Osteoblast (primary cell): ENCODE measurements around the gene CFAP45. TPM values are rescaled to one million over a fixed set of nuclear protein-coding genes. Genes with fewer than 3 reads are reported as not detected.

Experiments used
- DNase-seq: peaks from one replicate; pipeline ENCODE4 v3.0.0; 2011; ENCODE audit warnings: low spot score, mixed read lengths; ENCODE audit not compliant: insufficient read length; ENCODE audit errors: missing footprints
- H2AFZ ChIP-seq: 2 replicates; pipeline ENCODE4 v1.6.0; 2011; ENCODE audit warnings: mild to moderate bottlenecking, low read length
- H3K27ac ChIP-seq: 2 replicates; pipeline ENCODE4 v1.5.1; 2011; ENCODE audit warnings: mild to moderate bottlenecking, low read depth, low read length, moderate library complexity
- H3K27me3 ChIP-seq: 2 replicates; pipeline ENCODE4 v1.6.0; 2012; ENCODE audit warnings: mild to moderate bottlenecking, control low read depth, inconsistent platforms, low read length, moderate library complexity; ENCODE audit not compliant: insufficient read depth
- H3K36me3 ChIP-seq: 2 replicates; pipeline ENCODE4 v1.5.1; 2011; ENCODE audit warnings: mild to moderate bottlenecking, low read length, control low read depth, moderate library complexity; ENCODE audit not compliant: insufficient read depth
- H3K4me1 ChIP-seq: 2 replicates; pipeline ENCODE4 v1.5.1; 2011; ENCODE audit warnings: mild to moderate bottlenecking, low read length, control low read depth, moderate library complexity; ENCODE audit not compliant: insufficient read depth
- H3K4me2 ChIP-seq: 2 replicates; pipeline ENCODE4 v1.6.0; 2011; ENCODE audit warnings: mild to moderate bottlenecking, low read length; ENCODE audit not compliant: insufficient read depth
- H3K4me3 ChIP-seq: fragments of 200-600 bp; sonication (generic); 3 replicates; pipeline ENCODE4 v1.5.1; 2012; ENCODE audit warnings: mild to moderate bottlenecking, low read length, inconsistent platforms; ENCODE audit not compliant: insufficient read depth
- H3K79me2 ChIP-seq: 2 replicates; pipeline ENCODE4 v1.6.0; 2012; ENCODE audit warnings: mild to moderate bottlenecking, low read length, control low read depth, inconsistent platforms; ENCODE audit not compliant: insufficient read depth
- H3K9me3 ChIP-seq: 2 replicates; pipeline ENCODE4 v1.5.1; 2011; ENCODE audit warnings: low read depth, low read length, control low read depth
- H4K20me1 ChIP-seq: 2 replicates; pipeline ENCODE4 v1.6.0; 2012; ENCODE audit warnings: mild to moderate bottlenecking, low read length, control low read depth; ENCODE audit not compliant: insufficient read depth
- total RNA-seq: library from RNA; depleted of rRNA; stranded (reverse); fragments of >200 nt; gene quantifications from 2 replicates; pipeline ENCODE4 v1.2.3, GENCODE V29; 2012
- TF ChIP-seq, protein P1 (sequence below): IDR thresholded peaks from 2 replicates; pipeline ENCODE4 v1.5.1; 2011; ENCODE audit warnings: mild to moderate bottlenecking, low read depth, low read length, moderate library complexity; ENCODE audit errors: extremely low read depth

Gene CFAP45
- total RNA-seq, 1 donor, result 0.36 TPM

DNA sequence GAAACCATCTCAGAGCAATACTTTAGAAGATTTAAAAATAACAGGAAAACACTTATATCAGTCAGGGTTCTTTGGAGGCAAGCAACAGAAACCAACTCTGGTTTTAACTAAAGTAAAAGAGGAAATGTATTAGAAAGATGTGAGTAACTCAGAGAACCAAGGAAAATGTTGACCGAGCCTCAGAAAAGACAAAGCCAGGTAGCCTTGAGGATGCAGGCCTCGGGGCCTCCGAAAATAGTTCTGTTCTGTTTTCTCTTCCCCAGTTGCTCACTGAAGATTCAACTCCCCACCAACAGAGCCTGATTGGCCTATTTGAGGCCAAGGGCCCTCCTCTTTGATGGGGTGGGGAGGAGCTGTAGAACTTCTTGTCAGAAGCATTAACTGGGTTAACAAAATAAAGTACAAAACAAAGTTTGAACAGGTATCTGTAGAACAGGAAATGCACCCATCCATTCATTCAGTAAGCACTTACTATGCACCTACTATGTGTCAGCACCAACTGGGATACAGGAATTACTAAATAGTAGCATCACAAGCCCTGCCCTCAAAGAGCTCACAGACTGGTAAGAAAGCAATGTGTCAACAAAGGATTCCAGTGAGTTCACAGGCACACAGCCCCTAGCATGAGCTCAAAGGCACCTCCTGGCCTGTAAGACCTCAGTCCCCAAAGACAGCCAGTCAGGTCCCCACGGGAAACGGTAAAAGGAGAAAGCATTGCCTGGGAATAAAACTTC lies 60.7 kb downstream of the CFAP45 start:
- TF ChIP-seq, protein P1, sequence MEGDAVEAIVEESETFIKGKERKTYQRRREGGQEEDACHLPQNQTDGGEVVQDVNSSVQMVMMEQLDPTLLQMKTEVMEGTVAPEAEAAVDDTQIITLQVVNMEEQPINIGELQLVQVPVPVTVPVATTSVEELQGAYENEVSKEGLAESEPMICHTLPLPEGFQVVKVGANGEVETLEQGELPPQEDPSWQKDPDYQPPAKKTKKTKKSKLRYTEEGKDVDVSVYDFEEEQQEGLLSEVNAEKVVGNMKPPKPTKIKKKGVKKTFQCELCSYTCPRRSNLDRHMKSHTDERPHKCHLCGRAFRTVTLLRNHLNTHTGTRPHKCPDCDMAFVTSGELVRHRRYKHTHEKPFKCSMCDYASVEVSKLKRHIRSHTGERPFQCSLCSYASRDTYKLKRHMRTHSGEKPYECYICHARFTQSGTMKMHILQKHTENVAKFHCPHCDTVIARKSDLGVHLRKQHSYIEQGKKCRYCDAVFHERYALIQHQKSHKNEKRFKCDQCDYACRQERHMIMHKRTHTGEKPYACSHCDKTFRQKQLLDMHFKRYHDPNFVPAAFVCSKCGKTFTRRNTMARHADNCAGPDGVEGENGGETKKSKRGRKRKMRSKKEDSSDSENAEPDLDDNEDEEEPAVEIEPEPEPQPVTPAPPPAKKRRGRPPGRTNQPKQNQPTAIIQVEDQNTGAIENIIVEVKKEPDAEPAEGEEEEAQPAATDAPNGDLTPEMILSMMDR, result no peak
- Histone ChIP-seq H3K27ac (no peak overlapping the region), H2AFZ (no peak overlapping the region)

DNA sequence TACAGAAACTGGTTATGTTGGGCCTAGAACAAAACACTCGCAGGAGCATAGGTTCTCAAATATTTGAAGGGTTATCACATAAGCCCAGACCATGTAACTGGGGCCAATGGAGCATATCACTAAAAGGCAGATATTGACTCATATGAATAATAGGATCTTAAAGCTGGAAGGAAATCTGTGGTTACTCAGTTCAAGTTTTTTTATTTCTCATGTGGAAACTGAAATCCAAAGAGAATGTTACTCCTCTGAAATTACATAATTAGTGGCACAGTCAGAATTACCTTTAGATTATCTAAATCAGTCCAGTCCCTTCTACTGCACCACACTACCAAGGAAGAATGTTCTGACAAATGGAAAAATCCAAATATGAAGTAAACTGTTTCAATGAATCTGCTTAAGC lies 61.2 kb downstream of the CFAP45 start:
- Histone ChIP-seq H3K9me3 (no peaks in the 10 kb centered on the region), H3K27me3 (no peaks in the 10 kb centered on the region), H3K4me3 (no peak overlapping the region), H3K27ac (no peak overlapping the region), H3K79me2 (no peaks in the 10 kb centered on the region), H3K4me2 (no peak overlapping the region), H4K20me1 (no peaks in the 10 kb centered on the region), H2AFZ (no peak overlapping the region), H3K36me3 (no peaks in the 10 kb centered on the region), H3K4me1 (no peaks in the 10 kb centered on the region)
- TF ChIP-seq, protein P1, result no peak
- DNase-seq, result no peak

More for the DNA sequence above, 60.7 kb downstream of the CFAP45 start:
- Histone ChIP-seq H3K79me2 (no peaks in the 10 kb centered on the region), H3K4me1 (no peaks in the 10 kb centered on the region), H3K9me3 (no peaks in the 10 kb centered on the region), H4K20me1 (no peaks in the 10 kb centered on the region), H3K4me2 (no peak overlapping the region), H3K4me3 (no peak overlapping the region), H3K36me3 (no peaks in the 10 kb centered on the region), H3K27me3 (no peaks in the 10 kb centered on the region)
- DNase-seq, result no peak

DNA sequence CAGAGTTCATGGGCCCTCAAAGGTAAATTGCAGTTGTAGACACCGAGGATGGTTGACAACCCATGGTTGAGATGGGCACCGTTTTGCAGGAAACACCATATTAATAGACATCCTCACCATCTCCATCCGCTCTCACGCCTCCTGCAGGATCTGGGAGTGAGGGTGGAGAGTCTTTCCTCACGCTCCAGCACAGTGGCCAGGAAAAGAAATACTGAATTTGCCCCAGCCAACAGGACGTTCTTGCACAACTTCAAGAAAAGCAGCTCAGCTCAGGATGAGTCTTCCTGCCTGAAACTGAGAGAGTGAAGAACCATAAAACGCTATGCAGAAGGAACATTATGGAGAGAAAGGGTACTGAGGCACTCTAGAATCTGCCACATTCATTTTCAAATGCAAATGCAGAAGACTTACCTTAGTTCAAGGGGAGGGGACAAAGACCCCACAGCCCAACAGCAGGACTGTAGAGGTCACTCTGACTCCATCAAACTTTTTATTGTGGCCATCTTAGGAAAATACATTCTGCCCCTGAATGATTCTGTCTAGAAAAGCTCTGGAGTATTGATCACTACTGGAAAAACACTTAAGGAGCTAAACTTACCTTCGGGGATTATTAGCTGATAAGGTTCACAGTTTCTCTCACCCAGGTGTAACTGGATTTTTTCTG lies 64.0 kb downstream of the CFAP45 start:
- H3K4me2 ChIP-seq, result no peak overlapping the region
- no peak for DNase-seq
- no peaks in the 10 kb centered on the region for H3K4me1 ChIP-seq
- H3K4me3 ChIP-seq, result no peak overlapping the region
- no peaks in the 10 kb centered on the region for H4K20me1 ChIP-seq
- no peaks in the 10 kb centered on the region for H3K27me3 ChIP-seq
- H3K36me3 ChIP-seq, result no peaks in the 10 kb centered on the region
- no peaks in the 10 kb centered on the region for H3K9me3 ChIP-seq
- no peaks in the 10 kb centered on the region for H3K79me2 ChIP-seq
- TF ChIP-seq, protein P1, result peak; percentile 11
- no peak overlapping the region for H3K27ac ChIP-seq
- H2AFZ ChIP-seq, result no peak overlapping the region

DNA sequence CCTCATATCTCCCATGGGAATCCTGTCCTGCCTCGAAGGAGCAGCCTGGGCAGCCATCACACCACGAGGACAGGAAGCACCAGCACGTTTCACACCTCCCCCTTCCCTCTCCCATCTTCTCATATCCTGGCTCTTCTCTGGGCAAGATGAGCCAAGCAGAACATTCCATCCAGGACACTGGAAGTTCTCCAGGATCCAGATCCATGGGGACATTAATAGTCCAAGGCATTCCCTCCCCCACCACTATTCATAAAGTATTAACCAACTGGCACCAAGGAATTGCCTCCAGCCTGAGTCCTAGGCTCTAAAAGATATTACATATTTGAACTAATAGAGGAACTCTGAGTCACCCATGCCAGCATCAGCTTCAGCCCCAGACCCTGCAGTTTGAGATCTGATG lies 64.6 kb downstream of the CFAP45 start:
- no peaks in the 10 kb centered on the region for H3K27me3 ChIP-seq
- H3K4me3 ChIP-seq, result no peak overlapping the region
- no peaks in the 10 kb centered on the region for H3K9me3 ChIP-seq
- no peak overlapping the region for H2AFZ ChIP-seq
- DNase-seq, result no peak
- peaks cover 1% of the 10 kb centered on the region for H3K4me1 ChIP-seq
- H3K27ac ChIP-seq, result no peak overlapping the region
- H4K20me1 ChIP-seq, result no peaks in the 10 kb centered on the region
- H3K36me3 ChIP-seq, result no peaks in the 10 kb centered on the region
- TF ChIP-seq, protein P1, result no peak
- no peak overlapping the region for H3K4me2 ChIP-seq
- no peaks in the 10 kb centered on the region for H3K79me2 ChIP-seq
